A673 (cell line): Measurements from ENCODE around the gene KRR1. TPM values are rescaled to one million over a fixed set of nuclear protein-coding genes. Genes with fewer than 3 reads are reported as not detected.
A peak's percentile ranks its signal among the peaks of the same experiment; 100 is the strongest.

Source experiments
- BruUV-seq: library from RNA; stranded (reverse); fragments of 400-500 nt; replicated peaks from 2 replicates; lab custom pipeline; 2021; lab: Mats Ljungman, UMichigan
- CTCF ChIA-PET: fragments of 300-600 bp; sonication (Branson Sonifier 250); formaldehyde crosslinking; loops from one replicate; lab custom pipeline; 2022; ENCODE audit warnings: antibody characterized with exemption; lab: Charles Lee
- POLR2A ChIA-PET: fragments of 300-600 bp; sonication (Branson Sonifier 250); formaldehyde crosslinking; loops from one replicate; lab custom pipeline; 2022; ENCODE audit warnings: antibody characterized with exemption; ENCODE audit not compliant: low non-redundant PET; lab: Charles Lee
- DNase-seq: peaks from one replicate; pipeline ENCODE4 v3.0.0-alpha.2; 2015; ENCODE audit warnings: low spot score
- H3K27ac ChIP-seq: fragments of 200-600 bp; sonication (generic); 2 replicates; pipeline ENCODE4 v1.5.1; 2016; ENCODE audit warnings: mixed run types, low read depth, mild to moderate bottlenecking, mixed read lengths, antibody characterized with exemption, low read length; ENCODE audit not compliant: poor library complexity, severe bottlenecking
- H3K27me3 ChIP-seq: fragments of 200-600 bp; sonication (generic); replicated peaks from 2 replicates; pipeline ENCODE4 v1.6.1; 2017; ENCODE audit warnings: mixed run types, low read depth, mild to moderate bottlenecking, mixed read lengths, antibody characterized with exemption, low read length; ENCODE audit not compliant: insufficient read depth, poor library complexity
- H3K36me3 ChIP-seq: fragments of 200-600 bp; sonication (generic); 2 replicates; pipeline ENCODE4 v1.6.1; 2016; ENCODE audit warnings: mixed run types, mild to moderate bottlenecking, mixed read lengths, antibody characterized with exemption, low read length; ENCODE audit not compliant: insufficient read depth, poor library complexity, severe bottlenecking
- H3K4me1 ChIP-seq: fragments of 200-600 bp; sonication (generic); 2 replicates; pipeline ENCODE4 v1.6.1; 2017; ENCODE audit warnings: mixed run types, mild to moderate bottlenecking, mixed read lengths, antibody characterized with exemption, low read length; ENCODE audit not compliant: insufficient read depth, poor library complexity, severe bottlenecking
- H3K4me3 ChIP-seq: fragments of 200-600 bp; sonication (generic); 2 replicates; pipeline ENCODE4 v1.5.1; 2016; ENCODE audit warnings: low read depth, mixed run types, mild to moderate bottlenecking, mixed read lengths, low read length; ENCODE audit not compliant: poor library complexity, severe bottlenecking
- H3K9me3 ChIP-seq: fragments of 200-600 bp; sonication (generic); 2 replicates; pipeline ENCODE4 v1.6.1; 2016; ENCODE audit warnings: mixed run types, low read depth, mild to moderate bottlenecking, mixed read lengths, antibody characterized with exemption, low read length; ENCODE audit not compliant: poor library complexity, severe bottlenecking
- CTCF ChIP-seq: fragments of 300-800, 200-600 bp; sonication (generic); conservative IDR thresholded peaks from 2 replicates; pipeline ENCODE4 v1.5.1; 2017; ENCODE audit warnings: low read depth, mild to moderate bottlenecking, antibody characterized with exemption, low read length, moderate library complexity, mixed read lengths
- EZH2 ChIP-seq: fragments of 200-600 bp; sonication (generic); IDR thresholded peaks from 2 replicates; pipeline ENCODE4 v1.6.1; 2017; ENCODE audit warnings: borderline replicate concordance, low read depth, mild to moderate bottlenecking, mixed read lengths, antibody characterized with exemption, low read length; ENCODE audit not compliant: poor library complexity, severe bottlenecking
- intact Hi-C: fragments of 100-400 bp; cut with micrococcal nuclease; formaldehyde crosslinking; loops from one replicate; pipeline ENCODE4 v1.10.0; 2022; ENCODE audit not compliant: unreplicated experiment
- total RNA-seq: library from RNA; stranded (reverse); gene quantifications from 2 replicates; pipeline ENCODE4 v1.2.3, GENCODE V29; 2021

Gene KRR1
- total RNA-seq, 1 experiment from 2014 or later, result 85.9 TPM

DNA sequence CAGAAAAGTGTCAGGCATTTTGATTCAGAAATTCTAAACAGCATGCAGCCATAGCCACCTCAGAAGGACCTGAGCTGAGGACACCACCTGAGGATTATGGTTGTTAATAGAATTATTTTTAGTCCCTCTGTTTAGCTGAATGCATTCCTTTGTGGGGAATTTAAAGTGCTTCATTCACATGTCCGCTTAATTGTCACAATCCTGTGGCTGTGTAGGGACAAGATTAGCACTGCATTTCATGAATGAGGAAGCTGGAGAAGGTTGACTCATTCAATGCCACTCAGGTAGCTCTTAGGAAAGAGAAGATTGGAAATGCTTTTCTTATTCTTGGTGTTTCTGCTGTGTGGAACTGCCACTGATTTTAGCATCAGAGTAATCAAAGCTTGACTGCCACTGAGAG is 42.0 kb upstream of the KRR1 start:
- Histone ChIP-seq H3K4me3 (no peak overlapping the region), H3K9me3 (no peaks in the 10 kb centered on the region), H3K36me3 (no peaks in the 10 kb centered on the region), H3K27ac (no peak overlapping the region), H3K4me1 (peaks cover 49% of the 10 kb centered on the region), H3K27me3 (no peaks in the 10 kb centered on the region)
- peak; percentile 14 for DNase-seq
- TF ChIP-seq CTCF, result no peak
- no peak for TF ChIP-seq EZH2
- BruUV-seq, result no TSS peak
- ChIA-PET POLR2A (no interaction called here), CTCF (no interaction called here)
- intact Hi-C loops, result no loop called here

DNA sequence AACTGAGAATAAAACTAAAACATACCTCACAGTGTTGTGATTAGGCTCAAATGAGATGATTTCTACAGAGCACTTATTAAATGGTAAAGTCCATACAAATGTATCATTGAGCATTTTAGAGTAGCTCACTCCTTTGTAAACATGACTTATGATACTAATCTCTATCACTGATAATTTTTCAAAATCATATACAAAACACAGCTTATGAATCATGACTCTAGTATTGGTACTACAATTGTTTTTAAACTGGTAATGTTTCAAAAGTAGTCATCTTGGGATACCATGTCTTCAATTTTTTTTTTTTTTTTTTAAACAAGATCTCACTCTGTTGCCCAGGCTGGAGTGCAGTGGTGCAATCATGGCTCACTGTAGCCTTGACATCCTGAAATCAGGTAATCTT is 40.1 kb upstream of the KRR1 start:
- H3K4me1 ChIP-seq, result peaks cover 52% of the 10 kb centered on the region
- CTCF ChIA-PET, result interaction anchor here (0.6 kb wide), 1 partner anchor 8 kb away, joined by 5 read pairs; no protein-coding TSS in a partner anchor
- no peaks in the 10 kb centered on the region for H3K27me3 ChIP-seq
- H3K4me3 ChIP-seq, result no peak overlapping the region
- DNase-seq, result no peak
- POLR2A ChIA-PET, result no interaction called here
- intact Hi-C loops, result no loop called here
- no peaks in the 10 kb centered on the region for H3K9me3 ChIP-seq
- TF ChIP-seq CTCF, result no peak
- TF ChIP-seq EZH2, result no peak
- H3K27ac ChIP-seq, result no peak overlapping the region
- H3K36me3 ChIP-seq, result no peaks in the 10 kb centered on the region
- no TSS peak for BruUV-seq

GRCh38 chr12:75550401-75551240 is 39.2 kb upstream of the KRR1 start:
- CTCF ChIA-PET, result no interaction called here
- H3K27ac ChIP-seq, result no peak overlapping the region

More at GRCh38 chr12:75550401-75551240, 39.2 kb upstream of the KRR1 start:
- Histone ChIP-seq H3K4me3 (peak overlapping the region; percentile 1), H3K36me3 (no peaks in the 10 kb centered on the region), H3K27me3 (no peaks in the 10 kb centered on the region), H3K4me1 (peaks cover 44% of the 10 kb centered on the region), H3K9me3 (no peaks in the 10 kb centered on the region)
- POLR2A ChIA-PET, result interaction anchor here (0.6 kb wide), 1 partner anchor 365 kb away, joined by 4 read pairs; no protein-coding TSS in a partner anchor
- DNase-seq, result peak; percentile 58
- intact Hi-C loops, result no loop called here
- TF ChIP-seq EZH2 (no peak), CTCF (no peak)
- BruUV-seq, result no TSS peak
